HepG2 (cell line): ENCODE data around the gene ZDHHC11. TPM values are rescaled to one million over a fixed set of nuclear protein-coding genes. Genes with fewer than 3 reads are reported as not detected.

ENCODE experiments used
- ATAC-seq: fragments of 200-7000 bp; cut with Tn5 transposase; 3 replicates; pipeline ENCODE4 v1.9.1; 2020; ENCODE audit warnings: mild to moderate bottlenecking, moderate library complexity
- BruUV-seq: library from RNA; stranded (reverse); fragments of 400-500 nt; replicated peaks from 2 replicates; lab custom pipeline; 2021; lab: Mats Ljungman, UMichigan
- CTCF ChIA-PET: fragments of 300-600 bp; formaldehyde crosslinking; extraction: SDS; loops from one replicate; lab custom pipeline; 2021; ENCODE audit warnings: low total read pairs, inconsistent platforms, low intra/inter-chr PET ratio; lab: Yijun Ruan, JAX
- POLR2A ChIA-PET: fragments of 350-600 bp; sonication (Branson Sonifier 250); formaldehyde crosslinking; loops from one replicate; lab custom pipeline; 2020; ENCODE audit warnings: antibody characterized with exemption, inconsistent platforms; lab: Yijun Ruan, JAX
- DNase-seq: peaks from one replicate; pipeline ENCODE4 v3.0.0-alpha.2; 2015; ENCODE audit warnings: low spot score
- FAIRE-seq: peaks from 3 replicates; lab custom pipeline; 2011; peaks lifted over from hg19 to GRCh38; lab: Jason Lieb, UNC
- H2AFZ ChIP-seq: one replicate; pipeline ENCODE4 v1.6.1; 2011; ENCODE audit warnings: low read length, inconsistent platforms
- H3K27ac ChIP-seq: fragments of 300-600 bp; 3 replicates; pipeline ENCODE4 v1.8.0; 2011; ENCODE audit warnings: mixed run types, mild to moderate bottlenecking, mixed read lengths, low read length, inconsistent platforms; ENCODE audit not compliant: insufficient read depth; ENCODE audit errors: extremely low read length
- H3K27me3 ChIP-seq, 2 experiments: fragments of 200-600 bp in 1 of 2; 2 replicates in 1 of 2; 3 replicates in 1 of 2; pipeline versions ENCODE4 v1.6.0 to v1.8.0; 2011; ENCODE audit warnings: low read length in 2 of 2, mild to moderate bottlenecking in 2 of 2, moderate library complexity in 2 of 2, inconsistent platforms in 1 of 2; ENCODE audit not compliant: insufficient read depth in 2 of 2, control insufficient read depth in 1 of 2
- H3K36me3 ChIP-seq, 2 experiments: fragments of 200-600 bp in 1 of 2; replicated peaks in 1 of 2; 2 replicates in 1 of 2; 3 replicates in 1 of 2; pipeline versions ENCODE4 v1.5.1 to v1.8.0; 2011; ENCODE audit warnings: low read length in 2 of 2, inconsistent platforms in 1 of 2; ENCODE audit not compliant: insufficient read depth in 2 of 2, control insufficient read depth in 1 of 2
- H3K4me1 ChIP-seq: 2 replicates; pipeline ENCODE4 v1.5.1; 2012; ENCODE audit warnings: low read length, inconsistent platforms; ENCODE audit not compliant: insufficient read depth
- H3K4me2 ChIP-seq: 2 replicates; pipeline ENCODE4 v1.6.0; 2011; ENCODE audit warnings: low read depth, low read length, inconsistent platforms
- H3K4me3 ChIP-seq, 3 experiments: fragments of 200-600 bp in 1 of 3; sonication (generic), shearing (Covaris generic) in 1 of 3; replicated peaks in 1 of 3; 2 replicates each; pipeline ENCODE4 v1.5.1; 2011 to 2016; ENCODE audit warnings: low read length in 3 of 3, inconsistent platforms in 2 of 3, low read depth in 2 of 3, mild to moderate bottlenecking in 2 of 3, control low read depth in 1 of 3, mixed read lengths in 1 of 3; ENCODE audit not compliant: insufficient read depth in 1 of 3
- H3K79me2 ChIP-seq: one replicate; pipeline ENCODE4 v1.6.1; 2011; ENCODE audit warnings: low read length, inconsistent platforms; ENCODE audit not compliant: insufficient read depth
- H3K9ac ChIP-seq: 2 replicates; pipeline ENCODE4 v1.6.0; 2011; ENCODE audit warnings: mild to moderate bottlenecking, low read depth, low read length, inconsistent platforms; ENCODE audit not compliant: insufficient read depth
- H3K9me3 ChIP-seq: 2 replicates; pipeline ENCODE4 v1.5.1; 2012; ENCODE audit warnings: mild to moderate bottlenecking, low read length
- H4K20me1 ChIP-seq: 2 replicates; pipeline ENCODE4 v1.6.0; 2011; ENCODE audit warnings: inconsistent platforms, mild to moderate bottlenecking, low read length, moderate library complexity; ENCODE audit not compliant: insufficient read depth
- DZIP1 ChIP-seq: sonication (generic); formaldehyde crosslinking; IDR thresholded peaks from 2 replicates; pipeline ENCODE4 v1.5.0; 2020; ENCODE audit warnings: mild to moderate bottlenecking, missing genetic modification reagents
- KDM5A ChIP-seq: fragments of 200-600 bp; sonication (generic); IDR thresholded peaks from 2 replicates; pipeline ENCODE4 v1.7.0; 2018; ENCODE audit warnings: antibody characterized with exemption, mild to moderate bottlenecking, low read length, borderline replicate concordance
- ZFP91 ChIP-seq: sonication (generic); formaldehyde crosslinking; IDR thresholded peaks from 2 replicates; pipeline ENCODE4 v1.9.0; 2022; ENCODE audit warnings: missing genetic modification reagents, mild to moderate bottlenecking, borderline replicate concordance
- ZNF230 ChIP-seq: sonication (generic); formaldehyde crosslinking; IDR thresholded peaks from 2 replicates; pipeline ENCODE4 v1.4.0; 2020; ENCODE audit warnings: mild to moderate bottlenecking, missing genetic modification reagents
- ZNF770 ChIP-seq: sonication (generic); formaldehyde crosslinking; IDR thresholded peaks from 2 replicates; pipeline ENCODE4 v1.5.0; 2020; ENCODE audit warnings: mild to moderate bottlenecking, missing genetic modification reagents
- WGBS: methylation state at CpG from one replicate; pipeline ENCODE4 v1.1.6; 2017; ENCODE audit warnings: low lambda C conversion rate; 5-methylcytosine and 5-hydroxymethylcytosine counted together
- in situ Hi-C: cut with HindIII; loops from 2 replicates; pipeline ENCODE4 v1.10.0; 2017; ENCODE audit warnings: low pct_unique_long_range_greater_than_20kb; ENCODE audit not compliant: extremely low pct_ligation_motif_present
- intact Hi-C: fragments of 100-400 bp; cut with micrococcal nuclease; formaldehyde crosslinking; loops from one replicate; pipeline ENCODE4 v1.10.0; 2022; ENCODE audit not compliant: unreplicated experiment
- polyA plus RNA-seq, 8 experiments: library from polyadenylated mRNA; depleted of rRNA in 3 of 8; stranded (reverse) in 7 of 8; unstranded in 1 of 8; fragments of >200 nt; fragmentation: Illumina TruSeq in 4 of 8; extraction: Trizol in 4 of 8; gene quantifications; 2 replicates each; pipeline versions ENCODE4 v1.2.1 to v1.2.3, GENCODE V29; 2011 to 2016; ENCODE audit warnings: low read depth in 4 of 8, missing spikeins in 1 of 8, mixed read lengths in 1 of 8; ENCODE audit not compliant: insufficient read depth in 1 of 8
- total RNA-seq, 5 experiments: library from RNA; depleted of rRNA; stranded (reverse); fragments of >200 nt; fragmentation: Illumina TruSeq; extraction: Trizol; gene quantifications; 2 replicates each; pipeline ENCODE4 v1.2.3, GENCODE V29; 2016; ENCODE audit warnings: low read depth in 1 of 5

Gene ZDHHC11
- total and polyA plus RNA-seq, 2 of the 13 experiments (the other 11 are each of a cell fraction or from before 2014, with no cell fraction given): 2.1 to 4.0 TPM

- TF ChIP-seq DZIP1: no peak
- TF ChIP-seq ZNF770 (CRISPR knock-in tag): peak; percentile 42; the same call in 1 of the 2 replicates
- no peak for TF ChIP-seq KDM5A
- TF ChIP-seq, all 625 proteins: peak for 3
Observed at GRCh38 chr5:851553-851952, 767 bp upstream of the ZDHHC11 start (continued).

- ChIA-PET POLR2A (no interaction called here), CTCF (no interaction called here)
- no peak for DNase-seq
- intact Hi-C loops: loop anchor here (5.0 kb wide), 1 partner anchor 41 kb away; the partner anchor contains the start of genes BRD9 and TRIP13
- TF ChIP-seq ZNF230 (no peak), ZFP91 (CRISPR knock-in tag) (peak; percentile 37; the same call in 1 of the 2 replicates)
- no peaks in the 10 kb centered on the region for H3K36me3 ChIP-seq
- no TSS peak for BruUV-seq
- H3K79me2 ChIP-seq: no peaks in the 10 kb centered on the region
- peaks cover 39% of the 10 kb centered on the region for H3K4me1 ChIP-seq
- H3K4me3 ChIP-seq: peak overlapping the region; percentile 25 to 71 (median 31); a peak in 5 of 6 replicates
- ATAC-seq: no peak
- no peaks in the 10 kb centered on the region for H3K9me3 ChIP-seq
- peaks cover 1 to 17% of the 10 kb centered on the region in 2 experiments; a peak in 3 of 5 replicates for H3K27me3 ChIP-seq
- H3K27ac ChIP-seq: peak overlapping the region; percentile 4
- no peak overlapping the region for H2AFZ ChIP-seq
- in situ Hi-C loops: no loop called here
- 14% methylated on average over 10 of the region's 19 CpGs for WGBS
- H4K20me1 ChIP-seq: peaks cover 2% of the 10 kb centered on the region; the same call in 1 of the 2 replicates
- H3K4me2 ChIP-seq: peak overlapping the region; percentile 89
- H3K9ac ChIP-seq: peak overlapping the region; percentile 63
- FAIRE-seq: no peak
Observed at GRCh38 chr5:851076-851475, 290 bp upstream of the ZDHHC11 start.
